IPS DF 4.7 (cell line): ENCODE measurements around the gene PDE3A.

Source experiments
- DNase-seq: peaks from one replicate; pipeline ENCODE4 v3.0.0-alpha.2; 2013; ENCODE audit warnings: low spot score; ENCODE audit errors: extremely low read depth

Gene PDE3A

GRCh38 chr12:20453756-20454310, 85.5 kb downstream of the PDE3A start:
- DNase-seq: no peak

GRCh38 chr12:20455001-20455706, 86.8 kb downstream of the PDE3A start:
- DNase-seq: no peak

GRCh38 chr12:20457582-20457981, 89.2 kb downstream of the PDE3A start:
- no peak for DNase-seq

GRCh38 chr12:20458011-20458410, 89.7 kb downstream of the PDE3A start:
- DNase-seq: no peak

GRCh38 chr12:20459920-20460319, 91.6 kb downstream of the PDE3A start:
- no peak for DNase-seq

- no peak for DNase-seq
Observed at GRCh38 chr12:20460956-20461355, 92.6 kb downstream of the PDE3A start.

- no peak for DNase-seq
Observed at GRCh38 chr12:20463913-20464524, 95.7 kb downstream of the PDE3A start.

- no peak for DNase-seq
Observed at GRCh38 chr12:20469300-20469699, 101.0 kb downstream of the PDE3A start.

GRCh38 chr12:20469756-20470155, 101.4 kb downstream of the PDE3A start:
- DNase-seq: no peak

- DNase-seq: no peak
Observed at GRCh38 chr12:20472102-20472782, 103.9 kb downstream of the PDE3A start.

- no peak for DNase-seq
Observed at GRCh38 chr12:20473133-20473532, 104.8 kb downstream of the PDE3A start.

GRCh38 chr12:20474016-20474415, 105.7 kb downstream of the PDE3A start:
- no peak for DNase-seq

- DNase-seq: no peak
Observed at GRCh38 chr12:20474443-20474842, 106.1 kb downstream of the PDE3A start.

- no peak for DNase-seq
Observed at GRCh38 chr12:20475542-20475941, 107.2 kb downstream of the PDE3A start.

GRCh38 chr12:20476551-20476950, 108.2 kb downstream of the PDE3A start:
- no peak for DNase-seq

- DNase-seq: no peak
Observed at GRCh38 chr12:20477255-20477654, 108.9 kb downstream of the PDE3A start.

GRCh38 chr12:20477672-20478071, 109.3 kb downstream of the PDE3A start:
- no peak for DNase-seq

GRCh38 chr12:20482491-20483054, 114.2 kb downstream of the PDE3A start:
- DNase-seq: no peak

- DNase-seq: no peak
Observed at GRCh38 chr12:20483776-20484175, 115.4 kb downstream of the PDE3A start.

- DNase-seq: no peak
Observed at GRCh38 chr12:20486233-20486632, 117.9 kb downstream of the PDE3A start.

GRCh38 chr12:20487519-20487918, 119.2 kb downstream of the PDE3A start:
- DNase-seq: no peak

- no peak for DNase-seq
Observed at GRCh38 chr12:20489645-20490044, 121.3 kb downstream of the PDE3A start.
